Measurements from ENCODE around the gene FAM120B. TPM values are rescaled to one million over a fixed set of nuclear protein-coding genes. Genes with fewer than 3 reads are reported as not detected.

Gene FAM120B
- total RNA-seq, 1 experiment from 2014 or later = 16.7 TPM

DNA sequence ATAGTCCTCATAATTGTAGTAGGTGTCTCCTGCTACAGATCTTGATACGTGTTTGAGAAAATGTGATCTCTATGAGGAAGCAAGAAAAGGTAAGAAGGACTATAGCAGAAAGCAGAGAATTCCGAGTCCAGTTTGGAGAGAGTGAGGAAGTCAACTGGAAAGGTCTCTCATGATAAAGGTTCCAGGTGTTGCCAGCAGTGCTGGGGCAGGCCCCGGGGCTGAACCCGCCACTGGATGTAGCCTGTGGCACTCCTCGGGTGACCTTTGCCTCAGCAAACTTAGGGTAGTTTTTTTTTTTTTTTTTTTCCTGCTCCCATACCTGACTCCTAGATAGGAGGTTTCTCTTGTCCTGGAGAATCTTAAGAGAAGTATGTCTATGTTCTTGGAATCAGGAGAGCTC is 62.8 kb downstream of the FAM120B start:
- Histone ChIP-seq H3K18ac (ENCODE audit: insufficient read length, low read depth, low read length) (no peak overlapping the region), H3K79me2 (ENCODE audit: insufficient read depth, low read length) (no peaks in the 10 kb centered on the region), H4K8ac (replicated peaks; ENCODE audit: insufficient read length, low read depth, low read length) (no peak overlapping the region), H3K27me3 (ENCODE audit: insufficient read depth, low read length) (no peaks in the 10 kb centered on the region), H3K4me2 (ENCODE audit: insufficient read depth, insufficient read length, low read length) (no peak overlapping the region), H3K9ac (ENCODE audit: extremely low read depth, insufficient read length, low read length) (no peak overlapping the region), H2BK12ac (ENCODE audit: insufficient read length, low read depth, low read length) (no peak overlapping the region), H2BK20ac (ENCODE audit: low read depth, low read length, poor library complexity, severe bottlenecking) (no peak overlapping the region), H3K56ac (ENCODE audit: insufficient read length, low read depth, low read length) (no peak overlapping the region), H3K79me1 (ENCODE audit: insufficient read depth, low read depth, low read length, poor library complexity, severe bottlenecking) (no peaks in the 10 kb centered on the region), H2AFZ (ENCODE audit: low read length) (no peak overlapping the region), H4K91ac (ENCODE audit: insufficient read length, low read depth, low read length) (no peak overlapping the region), H2AK5ac (ENCODE audit: insufficient read length, low read length) (no peak overlapping the region), H2BK120ac (ENCODE audit: low read depth, low read length, poor library complexity, severe bottlenecking) (no peak overlapping the region), H3K4me1 (ENCODE audit: insufficient read depth, low read length) (no peaks in the 10 kb centered on the region), H3K23ac (ENCODE audit: insufficient read length, low read depth, low read length) (no peak overlapping the region), H3K23me2 (ENCODE audit: insufficient read length, low read depth, low read length, poor library complexity, severe bottlenecking) (no peaks in the 10 kb centered on the region), H3K9me3 (ENCODE audit: control insufficient read depth, low read depth, low read length) (no peaks in the 10 kb centered on the region), H3T11ph (ENCODE audit: low read length) (no peak overlapping the region), H4K5ac (ENCODE audit: insufficient read length, low read depth, low read length) (no peak overlapping the region), H3K4ac (ENCODE audit: low read depth, low read length) (no peak overlapping the region), H2BK5ac (ENCODE audit: insufficient read length, low read length) (no peak overlapping the region), H3K14ac (ENCODE audit: insufficient read depth, low read length) (no peak overlapping the region), H3K27ac (ENCODE audit: insufficient read length, low read depth, low read length) (no peak overlapping the region), H4K20me1 (ENCODE audit: control insufficient read depth, insufficient read depth, insufficient read length) (no peaks in the 10 kb centered on the region), H2BK15ac (ENCODE audit: low read depth, low read length) (no peak overlapping the region)
- Mint-ChIP-seq H3K4me3 (no peak overlapping the region), H3K9me3 (no peaks in the 10 kb centered on the region), H3K27ac (no peak overlapping the region), H3K27me3 (ENCODE audit: low read depth) (no peaks in the 10 kb centered on the region), H3K36me3 (ENCODE audit: insufficient read depth in 1 of 3, low read depth in 3 of 3) (no peaks in the 10 kb centered on the region; a peak in 1 of 7 replicates), H3K4me1 (peaks cover 18 to 32% of the 10 kb centered on the region in 2 experiments)
- no peak for DNase-seq
- WGBS (ENCODE audit: extremely low coverage, insufficient read length, low lambda C conversion rate) = no CpG with 5 or more reads among the region's 5 CpGs
- TF ChIP-seq CTCF (conservative IDR thresholded peaks at IDR 0.05) = no peak

All from H9 (cell line).